ENCODE results near the gene SEC16B. TPM values are rescaled to one million over a fixed set of nuclear protein-coding genes. Genes with fewer than 3 reads are reported as not detected.

The SEC16B gene
- total RNA-seq, 2 experiments from 2014 or later = not detected

- CTCF ChIA-PET = no interaction called here
Measured at GRCh38 chr1:177926201-177926600, 43.7 kb downstream of the SEC16B start.

GRCh38 chr1:177925006-177925405 is 44.9 kb downstream of the SEC16B start:
- Mint-ChIP-seq H3K27me3 (no peaks in the 10 kb centered on the region), H3K9me3 (no peaks in the 10 kb centered on the region), H3K27ac (no peak overlapping the region), H3K4me3 (no peak overlapping the region), H3K4me1 (no peaks in the 10 kb centered on the region), H3K36me3 (ENCODE audit: low read depth) (no peaks in the 10 kb centered on the region)
- ChIA-PET CTCF (no interaction called here), POLR2A (no interaction called here)
- no peak for DNase-seq

More at GRCh38 chr1:177926201-177926600, 43.7 kb downstream of the SEC16B start:
- POLR2A ChIA-PET = no interaction called here
- Mint-ChIP-seq H3K9me3 (no peaks in the 10 kb centered on the region), H3K27me3 (no peaks in the 10 kb centered on the region), H3K4me1 (no peaks in the 10 kb centered on the region), H3K4me3 (no peak overlapping the region), H3K27ac (no peak overlapping the region), H3K36me3 (ENCODE audit: low read depth) (no peaks in the 10 kb centered on the region)
- no peak for DNase-seq

- CTCF ChIA-PET = no interaction called here
Measured at GRCh38 chr1:177923441-177923840, 46.4 kb downstream of the SEC16B start.

GRCh38 chr1:177922209-177922608 is 47.6 kb downstream of the SEC16B start:
- no peaks in the 10 kb centered on the region for H3K9me3 Mint-ChIP-seq
- DNase-seq = no peak
- no peak overlapping the region for H3K27ac Mint-ChIP-seq
- H3K4me3 Mint-ChIP-seq = no peak overlapping the region
- POLR2A ChIA-PET = no interaction called here
- H3K4me1 Mint-ChIP-seq = no peaks in the 10 kb centered on the region
- CTCF ChIA-PET = interaction anchor here (1.2 kb wide), 1 partner anchor 56 kb away, joined by 3 read pairs; no protein-coding TSS in a partner anchor
- H3K27me3 Mint-ChIP-seq = no peaks in the 10 kb centered on the region
- H3K36me3 Mint-ChIP-seq (ENCODE audit: low read depth) = no peaks in the 10 kb centered on the region

More at GRCh38 chr1:177923441-177923840, 46.4 kb downstream of the SEC16B start:
- Mint-ChIP-seq H3K27me3 (no peaks in the 10 kb centered on the region), H3K36me3 (ENCODE audit: low read depth) (no peaks in the 10 kb centered on the region), H3K27ac (no peak overlapping the region), H3K4me3 (no peak overlapping the region), H3K4me1 (no peaks in the 10 kb centered on the region), H3K9me3 (no peaks in the 10 kb centered on the region)
- DNase-seq = no peak
- POLR2A ChIA-PET = no interaction called here

GRCh38 chr1:177921590-177921989 is 48.3 kb downstream of the SEC16B start:
- ChIA-PET POLR2A (no interaction called here), CTCF (interaction anchor here (1.2 kb wide), 1 partner anchor 57 kb away, joined by 3 read pairs; no protein-coding TSS in a partner anchor)
- no peaks in the 10 kb centered on the region for H3K4me1 Mint-ChIP-seq
- H3K4me3 Mint-ChIP-seq = no peak overlapping the region
- H3K9me3 Mint-ChIP-seq = no peaks in the 10 kb centered on the region
- no peak for DNase-seq
- H3K27me3 Mint-ChIP-seq = no peaks in the 10 kb centered on the region
- no peak overlapping the region for H3K27ac Mint-ChIP-seq
- no peaks in the 10 kb centered on the region for H3K36me3 Mint-ChIP-seq (ENCODE audit: low read depth)

GRCh38 chr1:177920091-177920490 is 49.8 kb downstream of the SEC16B start:
- Mint-ChIP-seq H3K27ac (no peak overlapping the region), H3K4me3 (no peak overlapping the region), H3K9me3 (no peaks in the 10 kb centered on the region), H3K4me1 (no peaks in the 10 kb centered on the region), H3K36me3 (ENCODE audit: low read depth) (no peaks in the 10 kb centered on the region), H3K27me3 (no peaks in the 10 kb centered on the region)
- ChIA-PET CTCF (no interaction called here), POLR2A (no interaction called here)
- no peak for DNase-seq

- CTCF ChIA-PET = no interaction called here
Measured at GRCh38 chr1:177915641-177916040, 54.2 kb downstream of the SEC16B start.

GRCh38 chr1:177914603-177915002 is 55.3 kb downstream of the SEC16B start:
- H3K27me3 Mint-ChIP-seq = no peaks in the 10 kb centered on the region
- DNase-seq = no peak
- ChIA-PET POLR2A (no interaction called here), CTCF (no interaction called here)
- H3K36me3 Mint-ChIP-seq (ENCODE audit: low read depth) = no peaks in the 10 kb centered on the region
- H3K4me1 Mint-ChIP-seq = no peaks in the 10 kb centered on the region
- H3K9me3 Mint-ChIP-seq = peaks cover 3% of the 10 kb centered on the region
- no peak overlapping the region for H3K4me3 Mint-ChIP-seq
- H3K27ac Mint-ChIP-seq = no peak overlapping the region

More at GRCh38 chr1:177915641-177916040, 54.2 kb downstream of the SEC16B start:
- H3K27me3 Mint-ChIP-seq = no peaks in the 10 kb centered on the region
- no peaks in the 10 kb centered on the region for H3K4me1 Mint-ChIP-seq
- no peaks in the 10 kb centered on the region for H3K36me3 Mint-ChIP-seq (ENCODE audit: low read depth)
- POLR2A ChIA-PET = no interaction called here
- H3K4me3 Mint-ChIP-seq = no peak overlapping the region
- H3K27ac Mint-ChIP-seq = no peak overlapping the region
- DNase-seq = no peak
- peaks cover 3% of the 10 kb centered on the region for H3K9me3 Mint-ChIP-seq

GRCh38 chr1:177913762-177914540 is 55.9 kb downstream of the SEC16B start:
- CTCF ChIA-PET = no interaction called here
- H3K27me3 Mint-ChIP-seq = no peaks in the 10 kb centered on the region
- H3K4me1 Mint-ChIP-seq = no peaks in the 10 kb centered on the region
- no peaks in the 10 kb centered on the region for H3K36me3 Mint-ChIP-seq (ENCODE audit: low read depth)
- POLR2A ChIA-PET = no interaction called here
- H3K4me3 Mint-ChIP-seq = no peak overlapping the region
- H3K27ac Mint-ChIP-seq = no peak overlapping the region
- no peak for DNase-seq
- peaks cover 3% of the 10 kb centered on the region for H3K9me3 Mint-ChIP-seq

- Mint-ChIP-seq H3K9me3 (peaks cover 3% of the 10 kb centered on the region), H3K27me3 (no peaks in the 10 kb centered on the region), H3K36me3 (ENCODE audit: low read depth) (no peaks in the 10 kb centered on the region), H3K4me1 (no peaks in the 10 kb centered on the region), H3K27ac (no peak overlapping the region), H3K4me3 (no peak overlapping the region)
- ChIA-PET POLR2A (no interaction called here), CTCF (no interaction called here)
- no peak for DNase-seq
Measured at GRCh38 chr1:177912991-177913390, 56.9 kb downstream of the SEC16B start.

GRCh38 chr1:177909416-177909815 is 60.4 kb downstream of the SEC16B start:
- ChIA-PET POLR2A (no interaction called here), CTCF (no interaction called here)
- Mint-ChIP-seq H3K27me3 (no peaks in the 10 kb centered on the region), H3K9me3 (peaks cover 3% of the 10 kb centered on the region), H3K36me3 (ENCODE audit: low read depth) (no peaks in the 10 kb centered on the region), H3K27ac (no peak overlapping the region), H3K4me3 (no peak overlapping the region), H3K4me1 (no peaks in the 10 kb centered on the region)
- DNase-seq = no peak

GRCh38 chr1:177907000-177907399 is 62.9 kb downstream of the SEC16B start:
- ChIA-PET CTCF (no interaction called here), POLR2A (no interaction called here)
- Mint-ChIP-seq H3K4me1 (no peaks in the 10 kb centered on the region), H3K27me3 (no peaks in the 10 kb centered on the region), H3K27ac (no peak overlapping the region), H3K4me3 (no peak overlapping the region), H3K36me3 (ENCODE audit: low read depth) (no peaks in the 10 kb centered on the region), H3K9me3 (peaks cover 3% of the 10 kb centered on the region)
- no peak for DNase-seq

- H3K27me3 Mint-ChIP-seq = no peaks in the 10 kb centered on the region
- no peaks in the 10 kb centered on the region for H3K9me3 Mint-ChIP-seq
- no peak overlapping the region for H3K27ac Mint-ChIP-seq
- H3K36me3 Mint-ChIP-seq (ENCODE audit: low read depth) = no peaks in the 10 kb centered on the region
- no peak overlapping the region for H3K4me3 Mint-ChIP-seq
- ChIA-PET POLR2A (no interaction called here), CTCF (interaction anchor here (0.6 kb wide), 1 partner anchor 110 kb away, joined by 3 read pairs; no protein-coding TSS in a partner anchor)
- DNase-seq = no peak
- H3K4me1 Mint-ChIP-seq = no peaks in the 10 kb centered on the region
Measured at GRCh38 chr1:177905686-177906085, 64.2 kb downstream of the SEC16B start.

- no peaks in the 10 kb centered on the region for H3K36me3 Mint-ChIP-seq (ENCODE audit: low read depth)
- no peak overlapping the region for H3K27ac Mint-ChIP-seq
- no peaks in the 10 kb centered on the region for H3K4me1 Mint-ChIP-seq
- no peaks in the 10 kb centered on the region for H3K27me3 Mint-ChIP-seq
- POLR2A ChIA-PET = no interaction called here
- H3K4me3 Mint-ChIP-seq = no peak overlapping the region
- DNase-seq = no peak
- CTCF ChIA-PET = no interaction called here
- no peaks in the 10 kb centered on the region for H3K9me3 Mint-ChIP-seq
Measured at GRCh38 chr1:177902266-177902665, 67.6 kb downstream of the SEC16B start.

All from activated CD4-positive, alpha-beta memory T cell treated with anti-CD3 and anti-CD28 coated beads, Interleukin-2, amount 10 ng/mL, durations not matched to agents 7 days and 5 days (primary cell).